Small intestine (tissue), 7 donors: ENCODE data around the gene POFUT2. TPM values are rescaled to one million over a fixed set of nuclear protein-coding genes. Genes with fewer than 3 reads are reported as not detected.

Experiments
- DNase-seq, 2 donors: peaks; one replicate each; pipeline versions ENCODE4 v3.0.0 to v3.0.0-alpha.2; 2013
- FAIRE-seq: peaks from 2 replicates; lab custom pipeline; 2012; peaks lifted over from hg19 to GRCh38; lab: Jason Lieb, UNC
- H3K27ac ChIP-seq, 3 donors: one replicate each; pipeline ENCODE4 v1.5.1; 2013; ENCODE audit warnings: low read length in 2 of 3, mild to moderate bottlenecking in 2 of 3, control low read depth in 1 of 3, inconsistent platforms in 1 of 3, low read depth in 1 of 3, moderate library complexity in 1 of 3
- H3K27me3 ChIP-seq, 3 donors: one replicate each; pipeline ENCODE4 v1.6.1; 2013; ENCODE audit warnings: low read length in 3 of 3, inconsistent platforms in 1 of 3; ENCODE audit not compliant: control insufficient read depth in 3 of 3, insufficient read depth in 3 of 3
- H3K36me3 ChIP-seq, 3 donors: one replicate each; pipeline ENCODE4 v1.6.1; 2013; ENCODE audit warnings: low read length in 3 of 3, inconsistent platforms in 1 of 3, low read depth in 1 of 3, mild to moderate bottlenecking in 1 of 3, moderate library complexity in 1 of 3; ENCODE audit not compliant: control insufficient read depth in 3 of 3, insufficient read depth in 2 of 3
- H3K4me1 ChIP-seq, 3 donors: one replicate each; pipeline ENCODE4 v1.6.1; 2013; ENCODE audit warnings: low read length in 2 of 3, inconsistent platforms in 1 of 3, low read depth in 1 of 3, mild to moderate bottlenecking in 1 of 3, moderate library complexity in 1 of 3; ENCODE audit not compliant: control insufficient read depth in 3 of 3, insufficient read depth in 2 of 3
- H3K4me3 ChIP-seq, 3 donors: one replicate each; pipeline ENCODE4 v1.5.1; 2013; ENCODE audit warnings: low read length in 3 of 3, control low read depth in 1 of 3, inconsistent platforms in 1 of 3, low read depth in 1 of 3, mild to moderate bottlenecking in 1 of 3, moderate library complexity in 1 of 3
- H3K9me3 ChIP-seq, 2 donors: one replicate each; pipeline ENCODE4 v1.6.1; 2013; ENCODE audit warnings: low read depth in 1 of 2, low read length in 1 of 2; ENCODE audit not compliant: control insufficient read depth in 2 of 2, insufficient read depth in 1 of 2
- WGBS, 3 donors: extraction: QIAGEN DNeasy Blood & Tissue Kit; methylation state at CpG; one replicate each; pipeline ENCODE4 v1.1.7; 2013; 5-methylcytosine and 5-hydroxymethylcytosine counted together
- polyA plus RNA-seq, 4 donors: library from polyadenylated mRNA; stranded (reverse) in 3 of 4; unstranded in 1 of 4; fragments of 200-250 nt in 3 of 4; fragments of 120-200 nt in 1 of 4; gene quantifications; one replicate each; pipeline versions ENCODE4 v1.2.1 to v1.2.3, GENCODE V29; 2013
- donor health status: healthy with polysubstance abuse.
- donor health status: control.
- donor health status: control.
- donor health status: Bipolar disorder and iron deficiency.
- donor health status: healthy.

The POFUT2 gene
- polyA plus RNA-seq, 4 donors, result 13.5 to 34.4 (median 26.9) TPM

GRCh38 chr21:45223236-45224185 is 64.2 kb downstream of the POFUT2 start:
- 92 to 95% (median 93%) methylated on average over 36 of the region's 36 CpGs for WGBS, 3 donors
- Histone ChIP-seq H3K27ac (no peak overlapping the region), H3K27me3 (no peaks in the 10 kb centered on the region), H3K36me3 (peaks cover 0 to 16% (median 0%) of the 10 kb centered on the region in 3 donors), H3K9me3 (no peaks in the 10 kb centered on the region), H3K4me3 (no peak overlapping the region), H3K4me1 (no peaks in the 10 kb centered on the region)
- FAIRE-seq, result no peak
- no peak for DNase-seq

- FAIRE-seq (no peak), DNase-seq (no peak)
- Histone ChIP-seq H3K4me1 (no peaks in the 10 kb centered on the region), H3K9me3 (no peaks in the 10 kb centered on the region), H3K27me3 (no peaks in the 10 kb centered on the region), H3K4me3 (no peak overlapping the region), H3K36me3 (peaks cover 0 to 16% (median 0%) of the 10 kb centered on the region in 3 donors), H3K27ac (no peak overlapping the region)
- WGBS, 3 donors, result 94 to 98% (median 95%) methylated on average over 15 of the region's 15 CpGs
Measured at GRCh38 chr21:45222001-45222400, 65.7 kb downstream of the POFUT2 start.

- Histone ChIP-seq H3K27me3 (no peaks in the 10 kb centered on the region), H3K9me3 (no peaks in the 10 kb centered on the region), H3K4me3 (no peak overlapping the region), H3K36me3 (peaks cover 0 to 16% (median 0%) of the 10 kb centered on the region in 3 donors), H3K27ac (no peak overlapping the region), H3K4me1 (no peaks in the 10 kb centered on the region)
- DNase-seq (no peak), FAIRE-seq (no peak)
- 92 to 93% (median 93%) methylated on average over 29 of the region's 29 CpGs for WGBS, 3 donors
Measured at GRCh38 chr21:45220714-45221490, 66.8 kb downstream of the POFUT2 start.

GRCh38 chr21:45220071-45220481 is 67.6 kb downstream of the POFUT2 start:
- FAIRE-seq (no peak), DNase-seq (no peak)
- Histone ChIP-seq H3K4me1 (no peaks in the 10 kb centered on the region), H3K4me3 (no peak overlapping the region), H3K36me3 (peaks cover 0 to 16% (median 0%) of the 10 kb centered on the region in 3 donors), H3K27ac (no peak overlapping the region), H3K9me3 (no peaks in the 10 kb centered on the region), H3K27me3 (no peaks in the 10 kb centered on the region)
- 81 to 89% (median 87%) methylated on average over 4 of the region's 4 CpGs for WGBS, 3 donors

- DNase-seq (no peak), FAIRE-seq (no peak)
- 90 to 93% (median 92%) methylated on average over 6 of the region's 6 CpGs for WGBS, 3 donors
- H3K4me3 ChIP-seq, result no peak overlapping the region
- no peak overlapping the region for H3K27ac ChIP-seq
- no peaks in the 10 kb centered on the region for H3K27me3 ChIP-seq
- no peaks in the 10 kb centered on the region for H3K9me3 ChIP-seq
- H3K36me3 ChIP-seq, result peaks cover 0 to 16% (median 0%) of the 10 kb centered on the region in 3 donors
- no peaks in the 10 kb centered on the region for H3K4me1 ChIP-seq
Measured at GRCh38 chr21:45219517-45219916, 68.2 kb downstream of the POFUT2 start.

- H3K36me3 ChIP-seq, result peaks cover 0 to 15% (median 0%) of the 10 kb centered on the region in 3 donors
- H3K9me3 ChIP-seq, result no peaks in the 10 kb centered on the region
- H3K27ac ChIP-seq, result no peak overlapping the region
- H3K27me3 ChIP-seq, result no peaks in the 10 kb centered on the region
- FAIRE-seq (no peak), DNase-seq (no peak)
- 75 to 84% (median 82%) methylated on average over 1 of the region's 1 CpG for WGBS, 3 donors
- no peak overlapping the region for H3K4me3 ChIP-seq
- no peaks in the 10 kb centered on the region for H3K4me1 ChIP-seq
Measured at GRCh38 chr21:45217010-45217409, 70.7 kb downstream of the POFUT2 start.

GRCh38 chr21:45215213-45215612 is 72.5 kb downstream of the POFUT2 start:
- H3K27me3 ChIP-seq, result no peaks in the 10 kb centered on the region
- no peak for DNase-seq
- peaks cover 0 to 9% (median 0%) of the 10 kb centered on the region in 3 donors for H3K36me3 ChIP-seq
- 68 to 82% (median 75%) methylated on average over 2 of the region's 2 CpGs for WGBS, 3 donors
- no peak overlapping the region for H3K27ac ChIP-seq
- no peaks in the 10 kb centered on the region for H3K9me3 ChIP-seq
- no peak overlapping the region for H3K4me3 ChIP-seq
- no peaks in the 10 kb centered on the region for H3K4me1 ChIP-seq
- FAIRE-seq, result no peak
